WTC11 (cell line): ENCODE measurements around the gene ERAP2. TPM values are rescaled to one million over a fixed set of nuclear protein-coding genes. Genes with fewer than 3 reads are reported as not detected.

ENCODE experiments used
- ATAC-seq: fragments of 200-7000 bp; cut with Tn5 transposase; 2 replicates; pipeline ENCODE4 v1.10.0; 2021; ENCODE audit warnings: mild to moderate bottlenecking, moderate library complexity
- CTCF ChIA-PET: fragments of 300-600 bp; sonication (Branson Sonifier 250); formaldehyde crosslinking; loops from one replicate; lab custom pipeline; 2021; ENCODE audit warnings: antibody characterized with exemption; lab: Charles Lee
- POLR2A ChIA-PET: fragments of 350-600 bp; sonication (Branson Sonifier 250); formaldehyde crosslinking; loops from one replicate; lab custom pipeline; 2021; ENCODE audit warnings: antibody characterized with exemption; lab: Charles Lee
- DNase-seq: peaks from one replicate; pipeline ENCODE4 v3.0.0; 2021; ENCODE audit warnings: low spot score
- H3K27ac Mint-ChIP-seq: 2 replicates; pipeline ENCODE4 v1.8.0; 2021; ENCODE audit warnings: mixed read lengths
- H3K27me3 Mint-ChIP-seq: 2 replicates; pipeline ENCODE4 v1.8.0; 2021; ENCODE audit warnings: low read depth, mild to moderate bottlenecking, moderate library complexity, mixed read lengths
- H3K36me3 Mint-ChIP-seq: 2 replicates; pipeline ENCODE4 v1.8.0; 2021; ENCODE audit warnings: mixed read lengths
- H3K4me1 Mint-ChIP-seq: 2 replicates; pipeline ENCODE4 v1.8.0; 2022; ENCODE audit warnings: mixed read lengths
- H3K4me3 Mint-ChIP-seq: 2 replicates; pipeline ENCODE4 v1.8.0; 2021; ENCODE audit warnings: mild to moderate bottlenecking, moderate library complexity, mixed read lengths
- H3K9me3 Mint-ChIP-seq: 2 replicates; pipeline ENCODE4 v1.8.0; 2021; ENCODE audit warnings: mixed read lengths
- AR ChIP-seq: fragments of 250-450 bp; sonication (Bioruptor Pico); IDR thresholded peaks from 2 replicates; pipeline ENCODE4 v1.9.0; 2021; ENCODE audit warnings: mild to moderate bottlenecking
- CREB1 ChIP-seq: sonication (generic); formaldehyde crosslinking; IDR thresholded peaks from 2 replicates; pipeline ENCODE4 v1.8.0; 2023; ENCODE audit warnings: mild to moderate bottlenecking, missing genetic modification reagents
- E2F1 ChIP-seq: sonication (generic); formaldehyde crosslinking; IDR thresholded peaks from 2 replicates; pipeline ENCODE4 v1.8.0; 2022; ENCODE audit warnings: mild to moderate bottlenecking, missing genetic modification reagents
- ERG ChIP-seq: fragments of 250-450 bp; sonication (Bioruptor Pico); IDR thresholded peaks from 2 replicates; pipeline ENCODE4 v1.8.0; 2021; ENCODE audit warnings: mild to moderate bottlenecking
- ETV6 ChIP-seq: sonication (generic); formaldehyde crosslinking; IDR thresholded peaks from 2 replicates; pipeline ENCODE4 v1.8.1; 2022; ENCODE audit warnings: mild to moderate bottlenecking, missing genetic modification reagents
- FOXJ3 ChIP-seq: sonication (generic); formaldehyde crosslinking; IDR thresholded peaks from 2 replicates; pipeline ENCODE4 v1.9.0; 2021; ENCODE audit warnings: missing genetic modification reagents, mild to moderate bottlenecking, borderline replicate concordance
- FOXP1 ChIP-seq: sonication (generic); formaldehyde crosslinking; IDR thresholded peaks from 2 replicates; pipeline ENCODE4 v1.8.0; 2022; ENCODE audit warnings: missing genetic modification reagents, mild to moderate bottlenecking, moderate library complexity, borderline replicate concordance
- GABPB1 ChIP-seq: sonication (generic); formaldehyde crosslinking; IDR thresholded peaks from 2 replicates; pipeline ENCODE4 v1.8.1; 2023; ENCODE audit warnings: mild to moderate bottlenecking, missing genetic modification reagents
- HMGXB4 ChIP-seq: sonication (generic); formaldehyde crosslinking; IDR thresholded peaks from 2 replicates; pipeline ENCODE4 v1.8.1; 2023; ENCODE audit warnings: mild to moderate bottlenecking, moderate library complexity, missing genetic modification reagents
- JAZF1 ChIP-seq: fragments of 250-450 bp; sonication (Bioruptor Pico); IDR thresholded peaks from 2 replicates; pipeline ENCODE4 v1.9.0; 2021; ENCODE audit warnings: moderate library complexity, mild to moderate bottlenecking, inconsistent platforms
- MXD4 ChIP-seq: fragments of 250-450 bp; sonication (Bioruptor Pico); IDR thresholded peaks from 2 replicates; pipeline ENCODE4 v1.8.0; 2021; ENCODE audit warnings: mild to moderate bottlenecking, moderate library complexity, borderline replicate concordance
- NFE2L1 ChIP-seq: sonication (generic); formaldehyde crosslinking; IDR thresholded peaks from 2 replicates; pipeline ENCODE4 v1.8.1; 2023; ENCODE audit warnings: missing genetic modification reagents
- NR2C2 ChIP-seq: sonication (generic); formaldehyde crosslinking; IDR thresholded peaks from 2 replicates; pipeline ENCODE4 v1.8.0; 2022; ENCODE audit warnings: mild to moderate bottlenecking, missing genetic modification reagents
- OVOL2 ChIP-seq: fragments of 250-450 bp; sonication (Bioruptor Pico); IDR thresholded peaks from 2 replicates; pipeline ENCODE4 v1.9.0; 2021; ENCODE audit warnings: mild to moderate bottlenecking, borderline replicate concordance
- TCF7 ChIP-seq: sonication (generic); formaldehyde crosslinking; IDR thresholded peaks from 2 replicates; pipeline ENCODE4 v1.8.0; 2022; ENCODE audit warnings: mild to moderate bottlenecking, low read depth, missing genetic modification reagents, moderate library complexity
- ZNF263 ChIP-seq: sonication (generic); formaldehyde crosslinking; IDR thresholded peaks from 2 replicates; pipeline ENCODE4 v1.8.1; 2022; ENCODE audit warnings: low read depth, mild to moderate bottlenecking, moderate library complexity, missing genetic modification reagents
- ZNF317 ChIP-seq: sonication (generic); formaldehyde crosslinking; IDR thresholded peaks from 2 replicates; pipeline ENCODE4 v1.8.1; 2023; ENCODE audit warnings: low read depth, mild to moderate bottlenecking, moderate library complexity, missing genetic modification reagents, borderline replicate concordance
- total RNA-seq: library from RNA; stranded (reverse); gene quantifications from 3 replicates; pipeline ENCODE4 v1.2.3, GENCODE V29; 2021
- TF ChIP-seq, protein P1 (sequence below): fragments of 250-450 bp; sonication (Bioruptor Pico); IDR thresholded peaks from 2 replicates; pipeline ENCODE4 v2.1.2; 2022; ENCODE audit warnings: mild to moderate bottlenecking, moderate library complexity
- TF ChIP-seq, protein P2 (sequence below): sonication (generic); formaldehyde crosslinking; conservative IDR thresholded peaks from 2 replicates; pipeline ENCODE4 v1.8.1; 2023; ENCODE audit warnings: mild to moderate bottlenecking, low read depth, missing genetic modification reagents, moderate library complexity

ERAP2 gene
- total RNA-seq, 1 experiment from 2014 or later = 0.13 TPM

DNA sequence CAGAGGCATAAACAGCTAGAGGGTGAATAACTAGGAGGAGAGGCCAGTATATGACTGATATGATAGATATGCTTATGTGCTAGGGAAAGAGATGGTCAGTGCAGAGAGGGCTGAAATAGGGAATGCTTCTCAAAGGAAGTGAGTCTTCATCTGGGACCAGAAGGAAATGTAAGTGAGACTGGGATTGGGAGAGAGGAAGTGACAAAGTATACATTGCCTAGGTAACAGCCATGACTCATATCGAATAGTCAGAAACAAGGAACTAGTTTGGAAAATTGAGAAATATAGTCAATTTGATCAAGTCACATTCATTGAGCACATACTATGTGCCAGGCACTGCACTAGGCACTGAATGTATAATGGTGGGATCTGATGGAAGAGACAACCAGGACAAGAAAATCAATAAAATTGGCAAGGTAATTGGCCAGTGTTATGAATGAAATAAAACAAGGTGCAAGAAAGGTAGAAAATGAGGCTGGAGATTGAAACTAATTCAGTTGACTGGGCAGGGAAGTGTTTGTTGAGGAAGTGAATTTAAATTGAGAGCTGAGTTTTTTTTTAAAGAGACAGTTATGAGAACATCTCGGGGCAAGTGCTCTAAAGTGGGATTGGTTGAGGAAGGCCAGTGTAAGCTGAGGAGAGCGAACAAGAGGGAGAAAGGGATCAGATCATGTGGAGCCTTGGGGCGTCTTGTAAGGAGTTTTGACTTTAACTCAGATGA is 4.3 kb downstream of the ERAP2 start:
- no peaks in the 10 kb centered on the region for H3K36me3 Mint-ChIP-seq
- no peak for ATAC-seq
- no peak overlapping the region for H3K4me3 Mint-ChIP-seq
- TF ChIP-seq, protein P1, sequence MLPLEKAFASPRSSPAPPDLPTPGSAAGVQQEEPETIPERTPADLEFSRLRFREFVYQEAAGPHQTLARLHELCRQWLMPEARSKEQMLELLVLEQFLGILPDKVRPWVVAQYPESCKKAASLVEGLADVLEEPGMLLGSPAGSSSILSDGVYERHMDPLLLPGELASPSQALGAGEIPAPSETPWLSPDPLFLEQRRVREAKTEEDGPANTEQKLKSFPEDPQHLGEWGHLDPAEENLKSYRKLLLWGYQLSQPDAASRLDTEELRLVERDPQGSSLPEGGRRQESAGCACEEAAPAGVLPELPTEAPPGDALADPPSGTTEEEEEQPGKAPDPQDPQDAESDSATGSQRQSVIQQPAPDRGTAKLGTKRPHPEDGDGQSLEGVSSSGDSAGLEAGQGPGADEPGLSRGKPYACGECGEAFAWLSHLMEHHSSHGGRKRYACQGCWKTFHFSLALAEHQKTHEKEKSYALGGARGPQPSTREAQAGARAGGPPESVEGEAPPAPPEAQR (CRISPR knock-in tag) = no peak
- TF ChIP-seq GABPB1 (no peak), FOXP1 (no peak)
- TF ChIP-seq, all 79 proteins: peak for 0
- Mint-ChIP-seq H3K27ac (no peak overlapping the region), H3K27me3 (peaks cover 4% of the 10 kb centered on the region; the same call in 1 of the 2 replicates), H3K4me1 (0 out of 2 replicates have a peak, but pooled peaks cover 6% of the 10 kb centered on the region), H3K9me3 (no peaks in the 10 kb centered on the region)
- CTCF ChIA-PET = no interaction called here
- POLR2A ChIA-PET = no interaction called here
- no peak for DNase-seq

- DNase-seq (no peak), ATAC-seq (no peak)
- TF ChIP-seq ETV6 (CRISPR knock-in tag) (no peak), NR2C2 (CRISPR knock-in tag) (no peak)
- H3K36me3 Mint-ChIP-seq = no peaks in the 10 kb centered on the region
- peaks cover 4% of the 10 kb centered on the region; the same call in 1 of the 2 replicates for H3K27me3 Mint-ChIP-seq
- H3K4me3 Mint-ChIP-seq = no peak overlapping the region
- H3K4me1 Mint-ChIP-seq = 0 out of 2 replicates have a peak, but pooled peaks cover 3% of the 10 kb centered on the region
- ChIA-PET POLR2A (no interaction called here), CTCF (no interaction called here)
- H3K27ac Mint-ChIP-seq = no peak overlapping the region
- no peaks in the 10 kb centered on the region for H3K9me3 Mint-ChIP-seq
Observed at GRCh38 chr5:96881511-96882115, 5.3 kb downstream of the ERAP2 start.

- ATAC-seq (no peak), DNase-seq (no peak)
- POLR2A ChIA-PET = interaction anchor here (0.5 kb wide), 1 partner anchor 62 kb away, joined by 3 read pairs; no protein-coding TSS in a partner anchor
- H3K4me3 Mint-ChIP-seq = no peak overlapping the region
- no peak overlapping the region for H3K27ac Mint-ChIP-seq
- no peaks in the 10 kb centered on the region for H3K36me3 Mint-ChIP-seq
- peaks cover 4% of the 10 kb centered on the region; the same call in 1 of the 2 replicates for H3K27me3 Mint-ChIP-seq
- CTCF ChIA-PET = no interaction called here
- H3K9me3 Mint-ChIP-seq = no peaks in the 10 kb centered on the region
- 0 out of 2 replicates have a peak, but pooled peaks cover 3% of the 10 kb centered on the region for H3K4me1 Mint-ChIP-seq
- TF ChIP-seq CREB1 (CRISPR knock-in tag) = no peak
- TF ChIP-seq OVOL2 (CRISPR knock-in tag) = no peak
- no peak for TF ChIP-seq NFE2L1 (CRISPR knock-in tag)
- no peak for TF ChIP-seq TCF7 (CRISPR knock-in tag)
- TF ChIP-seq FOXJ3 = no peak
- no peak for TF ChIP-seq ERG (CRISPR knock-in tag)
- TF ChIP-seq HMGXB4 (CRISPR knock-in tag) = no peak
- TF ChIP-seq AR = no peak
- TF ChIP-seq ZNF317 (CRISPR knock-in tag) = no peak
- TF ChIP-seq NR2C2 (CRISPR knock-in tag) = no peak
- no peak for TF ChIP-seq E2F1 (CRISPR knock-in tag)
- TF ChIP-seq ZNF263 (CRISPR knock-in tag) = no peak
- no peak for TF ChIP-seq JAZF1 (CRISPR knock-in tag)
- TF ChIP-seq, protein P2, sequence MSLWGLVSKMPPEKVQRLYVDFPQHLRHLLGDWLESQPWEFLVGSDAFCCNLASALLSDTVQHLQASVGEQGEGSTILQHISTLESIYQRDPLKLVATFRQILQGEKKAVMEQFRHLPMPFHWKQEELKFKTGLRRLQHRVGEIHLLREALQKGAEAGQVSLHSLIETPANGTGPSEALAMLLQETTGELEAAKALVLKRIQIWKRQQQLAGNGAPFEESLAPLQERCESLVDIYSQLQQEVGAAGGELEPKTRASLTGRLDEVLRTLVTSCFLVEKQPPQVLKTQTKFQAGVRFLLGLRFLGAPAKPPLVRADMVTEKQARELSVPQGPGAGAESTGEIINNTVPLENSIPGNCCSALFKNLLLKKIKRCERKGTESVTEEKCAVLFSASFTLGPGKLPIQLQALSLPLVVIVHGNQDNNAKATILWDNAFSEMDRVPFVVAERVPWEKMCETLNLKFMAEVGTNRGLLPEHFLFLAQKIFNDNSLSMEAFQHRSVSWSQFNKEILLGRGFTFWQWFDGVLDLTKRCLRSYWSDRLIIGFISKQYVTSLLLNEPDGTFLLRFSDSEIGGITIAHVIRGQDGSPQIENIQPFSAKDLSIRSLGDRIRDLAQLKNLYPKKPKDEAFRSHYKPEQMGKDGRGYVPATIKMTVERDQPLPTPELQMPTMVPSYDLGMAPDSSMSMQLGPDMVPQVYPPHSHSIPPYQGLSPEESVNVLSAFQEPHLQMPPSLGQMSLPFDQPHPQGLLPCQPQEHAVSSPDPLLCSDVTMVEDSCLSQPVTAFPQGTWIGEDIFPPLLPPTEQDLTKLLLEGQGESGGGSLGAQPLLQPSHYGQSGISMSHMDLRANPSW = no peak
- TF ChIP-seq MXD4 (CRISPR knock-in tag) = no peak
Observed at GRCh38 chr5:96883871-96884270, 7.6 kb downstream of the ERAP2 start.
